Hepatocyte (in vitro differentiated cells): Measurements from ENCODE around the gene IL1R2. TPM values are rescaled to one million over a fixed set of nuclear protein-coding genes. Genes with fewer than 3 reads are reported as not detected.

Experiments used
- DNase-seq: peaks from one replicate; pipeline ENCODE4 v3.0.0-alpha.2; 2016; ENCODE audit warnings: low spot score
- H2AFZ ChIP-seq: fragments of 200-600 bp; sonication (generic); 2 replicates; pipeline ENCODE4 v1.6.0; 2016; ENCODE audit warnings: antibody characterized with exemption, mild to moderate bottlenecking
- H3K27ac ChIP-seq: fragments of 200-600 bp; sonication (generic); 2 replicates; pipeline ENCODE4 v1.5.1; 2016; ENCODE audit warnings: mild to moderate bottlenecking
- H3K27me3 ChIP-seq: fragments of 200-600 bp; sonication (generic); 2 replicates; pipeline ENCODE4 v1.6.1; 2016
- H3K36me3 ChIP-seq: fragments of 200-600 bp; sonication (generic); replicated peaks from 2 replicates; pipeline ENCODE4 v1.5.1; 2016; ENCODE audit warnings: low read depth; ENCODE audit not compliant: insufficient read depth
- H3K4me1 ChIP-seq: fragments of 200-600 bp; sonication (generic); 2 replicates; pipeline ENCODE4 v1.5.1; 2016; ENCODE audit warnings: mild to moderate bottlenecking, moderate library complexity; ENCODE audit not compliant: insufficient read depth
- H3K4me2 ChIP-seq: fragments of 200-600 bp; sonication (generic); 2 replicates; pipeline ENCODE4 v1.6.0; 2016
- H3K4me3 ChIP-seq: fragments of 200-600 bp; sonication (generic); 2 replicates; pipeline ENCODE4 v1.5.1; 2016; ENCODE audit warnings: mild to moderate bottlenecking
- H3K79me2 ChIP-seq: fragments of 200-600 bp; sonication (generic); 2 replicates; pipeline ENCODE4 v1.6.0; 2017; ENCODE audit warnings: mild to moderate bottlenecking
- H3K9me2 ChIP-seq: fragments of 200-600 bp; sonication (generic); replicated peaks from 2 replicates; pipeline ENCODE4 v1.6.0; 2017; ENCODE audit warnings: mild to moderate bottlenecking; ENCODE audit not compliant: insufficient read depth
- H3K9me3 ChIP-seq: fragments of 200-600 bp; sonication (generic); 2 replicates; pipeline ENCODE4 v1.5.1; 2016; ENCODE audit warnings: low read depth, mild to moderate bottlenecking
- H4K20me1 ChIP-seq: fragments of 200-600 bp; sonication (generic); 2 replicates; pipeline ENCODE4 v1.6.0; 2016; ENCODE audit warnings: mild to moderate bottlenecking; ENCODE audit not compliant: insufficient read depth, poor library complexity, severe bottlenecking
- CTCF ChIP-seq: fragments of 200-600 bp; sonication (generic); IDR thresholded peaks from 2 replicates; pipeline ENCODE4 v1.5.1; 2016; ENCODE audit warnings: antibody characterized with exemption, mild to moderate bottlenecking; ENCODE audit not compliant: poor library complexity
- EZH2 ChIP-seq: fragments of 200-600 bp; sonication (generic); IDR thresholded peaks from 2 replicates; pipeline ENCODE4 v1.6.1; 2016; ENCODE audit warnings: antibody characterized with exemption, mild to moderate bottlenecking, borderline replicate concordance
- EZH2phosphoT487 ChIP-seq: fragments of 200-600 bp; sonication (generic); IDR thresholded peaks from one replicate; pipeline ENCODE4 v1.6.1; 2018; ENCODE audit warnings: antibody characterized with exemption, mild to moderate bottlenecking, low read depth, moderate library complexity; ENCODE audit not compliant: unreplicated experiment, severe bottlenecking
- WGBS: methylation state at CpG from one replicate; pipeline ENCODE4 v1.1.6; 2016; ENCODE audit warnings: low lambda C conversion rate; ENCODE audit errors: missing lambda C conversion rate; 5-methylcytosine and 5-hydroxymethylcytosine counted together
- polyA plus RNA-seq: library from polyadenylated mRNA; unstranded; fragments of >200 nt; fragmentation: Nextera tagmentation; extraction: Ambion mirVana; gene quantifications from 2 replicates; pipeline ENCODE4 v1.2.1, GENCODE V29; 2016
- total RNA-seq: library from RNA; depleted of rRNA; stranded (reverse); fragments of >200 nt; gene quantifications from 2 replicates; pipeline ENCODE4 v1.2.3, GENCODE V29; 2014

Gene IL1R2
- total and polyA plus RNA-seq, 2 experiments from 2014 or later = 1.3 to 5.8 TPM

- Histone ChIP-seq H4K20me1 (no peaks in the 10 kb centered on the region), H3K9me3 (no peaks in the 10 kb centered on the region), H3K36me3 (no peaks in the 10 kb centered on the region), H2AFZ (no peak overlapping the region), H3K79me2 (no peaks in the 10 kb centered on the region), H3K4me3 (no peak overlapping the region), H3K27me3 (no peaks in the 10 kb centered on the region), H3K9me2 (no peaks in the 10 kb centered on the region), H3K4me2 (no peak overlapping the region), H3K27ac (no peak overlapping the region), H3K4me1 (no peaks in the 10 kb centered on the region)
- DNase-seq = no peak
- 91% methylated on average over 4 of the region's 4 CpGs for WGBS
- TF ChIP-seq EZH2 = no peak
- no peak for TF ChIP-seq CTCF
- no peak for TF ChIP-seq EZH2phosphoT487
Observed at GRCh38 chr2:102012061-102012614, 20.4 kb downstream of the IL1R2 start.

- H2AFZ ChIP-seq = no peak overlapping the region
- no peaks in the 10 kb centered on the region for H3K36me3 ChIP-seq
- H3K4me3 ChIP-seq = no peak overlapping the region
- H3K4me1 ChIP-seq = no peaks in the 10 kb centered on the region
- no peak for DNase-seq
- WGBS = 94% methylated on average over 5 of the region's 5 CpGs
- no peaks in the 10 kb centered on the region for H3K79me2 ChIP-seq
- H3K27ac ChIP-seq = no peak overlapping the region
- no peaks in the 10 kb centered on the region for H3K27me3 ChIP-seq
- no peak for TF ChIP-seq EZH2phosphoT487
- no peak for TF ChIP-seq CTCF
- no peak for TF ChIP-seq EZH2
- H3K9me2 ChIP-seq = no peaks in the 10 kb centered on the region
- H3K4me2 ChIP-seq = no peak overlapping the region
- no peaks in the 10 kb centered on the region for H3K9me3 ChIP-seq
- H4K20me1 ChIP-seq = no peaks in the 10 kb centered on the region
Observed at GRCh38 chr2:102013206-102014040, 21.7 kb downstream of the IL1R2 start.

GRCh38 chr2:102014041-102014345 lies 22.2 kb downstream of the IL1R2 start:
- no peaks in the 10 kb centered on the region for H3K27me3 ChIP-seq
- no peaks in the 10 kb centered on the region for H3K79me2 ChIP-seq
- WGBS = 96% methylated on average over 1 of the region's 1 CpG

More at GRCh38 chr2:102014041-102014345, 22.2 kb downstream of the IL1R2 start:
- DNase-seq = no peak
- H3K4me3 ChIP-seq = no peak overlapping the region
- no peak overlapping the region for H3K27ac ChIP-seq
- no peaks in the 10 kb centered on the region for H3K9me3 ChIP-seq
- TF ChIP-seq EZH2phosphoT487 = no peak
- TF ChIP-seq CTCF = no peak
- no peak for TF ChIP-seq EZH2
- H3K4me2 ChIP-seq = no peak overlapping the region
- H4K20me1 ChIP-seq = no peaks in the 10 kb centered on the region
- no peaks in the 10 kb centered on the region for H3K4me1 ChIP-seq
- H2AFZ ChIP-seq = no peak overlapping the region
- H3K9me2 ChIP-seq = no peaks in the 10 kb centered on the region
- no peaks in the 10 kb centered on the region for H3K36me3 ChIP-seq
